ENCODE measurements around the gene UBTD2.

UBTD2 gene

GRCh38 chr5:172280317-172280716 lies 3.2 kb downstream of the UBTD2 start:
- TF ChIP-seq CTCF (IDR thresholded peaks at IDR 0.05; ENCODE audit: extremely low read depth, missing control alignments) = no peak
- DNase-seq (ENCODE audit: low spot score) = no peak

DNA sequence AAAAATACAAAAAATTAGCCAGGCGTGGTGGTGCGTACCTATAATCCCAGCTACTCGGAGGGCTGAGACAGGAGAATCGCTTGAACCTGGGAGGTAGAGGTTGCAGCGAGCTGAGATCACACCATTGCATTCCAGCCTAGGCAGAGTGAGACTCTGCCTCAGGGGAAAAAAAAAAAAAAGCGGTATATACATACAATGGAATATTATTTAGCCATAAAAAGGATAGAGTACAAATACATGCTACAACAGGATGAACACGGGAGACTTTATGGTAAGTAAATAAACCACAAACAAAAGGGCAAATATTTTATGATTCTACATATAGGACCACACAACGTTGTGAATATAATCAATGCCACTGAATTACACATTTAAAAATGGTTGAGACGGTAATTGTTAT lies 5.2 kb downstream of the UBTD2 start:
- no peak for TF ChIP-seq CTCF (IDR thresholded peaks at IDR 0.05; ENCODE audit: extremely low read depth, missing control alignments)

DNA sequence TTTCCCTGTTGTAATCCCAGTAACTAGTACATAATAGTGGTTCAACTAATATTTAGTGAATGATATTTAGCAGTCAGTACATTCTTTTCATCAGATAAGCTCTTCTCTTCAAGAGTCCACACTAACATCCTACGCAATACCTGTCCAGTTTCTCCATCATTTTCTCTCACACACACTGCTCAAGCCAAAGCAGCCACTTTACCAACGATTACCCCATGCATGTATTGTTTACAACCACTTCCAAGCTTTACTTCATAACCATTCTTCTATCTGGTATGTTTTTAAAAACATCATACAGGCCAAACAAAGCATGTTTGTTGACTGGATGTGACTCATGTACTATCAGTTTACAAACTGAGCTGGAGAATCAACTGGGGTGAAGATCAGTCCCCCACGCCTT lies 7.3 kb downstream of the UBTD2 start:
- no peak for DNase-seq (ENCODE audit: low spot score)
- TF ChIP-seq CTCF (IDR thresholded peaks at IDR 0.05; ENCODE audit: extremely low read depth, missing control alignments) = no peak

More for the DNA sequence above, 5.2 kb downstream of the UBTD2 start:
- DNase-seq (ENCODE audit: low spot score) = no peak

DNA sequence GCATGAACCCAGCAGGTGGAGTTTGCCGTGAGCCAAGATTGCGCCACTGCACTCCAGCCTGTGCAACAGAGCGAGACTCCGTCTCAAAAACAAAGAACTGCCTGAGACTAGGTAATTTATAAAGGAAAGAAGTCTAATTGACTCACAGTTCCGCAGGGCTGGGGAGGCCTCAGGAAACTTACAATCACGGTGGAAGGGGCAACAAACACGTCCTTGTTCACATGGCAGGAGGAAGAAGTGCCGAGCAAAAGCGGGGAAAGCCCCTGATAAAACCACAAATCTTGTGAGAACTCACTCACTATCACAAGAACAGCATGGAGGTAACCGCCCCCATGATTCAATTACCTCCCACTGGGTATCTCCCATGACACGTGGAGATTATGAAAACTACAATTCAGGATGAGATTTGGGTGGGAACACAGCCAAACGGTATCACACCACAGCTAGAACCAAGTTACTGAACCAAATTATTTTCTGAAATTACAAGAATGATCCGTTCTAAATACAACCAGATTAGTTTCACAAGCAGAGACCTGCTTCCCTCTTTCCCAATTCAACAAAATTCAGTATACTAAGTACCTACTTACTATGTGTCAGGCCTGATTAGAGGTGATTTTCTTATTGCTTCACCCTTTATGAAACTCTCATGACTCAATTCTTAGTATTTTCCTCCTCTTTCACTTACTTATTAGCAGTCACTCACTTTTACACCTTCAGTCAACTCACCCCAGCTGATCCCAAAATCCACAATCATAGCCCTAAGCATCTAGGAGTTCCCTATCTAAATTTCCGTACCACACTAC lies 8.4 kb downstream of the UBTD2 start:
- TF ChIP-seq CTCF (IDR thresholded peaks at IDR 0.05; ENCODE audit: extremely low read depth, missing control alignments) = no peak
- no peak for DNase-seq (ENCODE audit: low spot score)

DNA sequence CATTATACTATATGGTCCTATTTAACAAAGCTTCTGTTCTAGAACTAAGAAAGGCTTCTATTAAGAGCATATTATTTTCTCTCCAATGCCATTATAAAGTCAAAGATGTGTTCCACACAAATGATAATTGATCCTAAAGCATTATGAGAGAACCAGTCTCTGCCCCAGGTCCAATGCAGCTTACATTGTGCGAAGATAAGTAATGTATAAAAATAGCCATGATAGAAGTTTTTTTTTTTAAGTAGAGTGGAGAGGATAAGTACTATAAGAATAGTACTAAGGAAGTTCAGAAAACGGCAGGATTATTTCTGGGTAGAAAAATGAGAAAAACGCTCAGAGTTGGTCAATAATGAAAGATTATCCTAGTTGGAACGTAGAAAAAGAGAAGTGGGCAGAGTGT lies 15.6 kb downstream of the UBTD2 start:
- no peak for DNase-seq (ENCODE audit: low spot score)
- no peak for TF ChIP-seq CTCF (IDR thresholded peaks at IDR 0.05; ENCODE audit: extremely low read depth, missing control alignments)

GRCh38 chr5:172266676-172267092 lies 16.9 kb downstream of the UBTD2 start:
- no peak for TF ChIP-seq CTCF (IDR thresholded peaks at IDR 0.05; ENCODE audit: extremely low read depth, missing control alignments)
- no peak for DNase-seq (ENCODE audit: low spot score)

DNA sequence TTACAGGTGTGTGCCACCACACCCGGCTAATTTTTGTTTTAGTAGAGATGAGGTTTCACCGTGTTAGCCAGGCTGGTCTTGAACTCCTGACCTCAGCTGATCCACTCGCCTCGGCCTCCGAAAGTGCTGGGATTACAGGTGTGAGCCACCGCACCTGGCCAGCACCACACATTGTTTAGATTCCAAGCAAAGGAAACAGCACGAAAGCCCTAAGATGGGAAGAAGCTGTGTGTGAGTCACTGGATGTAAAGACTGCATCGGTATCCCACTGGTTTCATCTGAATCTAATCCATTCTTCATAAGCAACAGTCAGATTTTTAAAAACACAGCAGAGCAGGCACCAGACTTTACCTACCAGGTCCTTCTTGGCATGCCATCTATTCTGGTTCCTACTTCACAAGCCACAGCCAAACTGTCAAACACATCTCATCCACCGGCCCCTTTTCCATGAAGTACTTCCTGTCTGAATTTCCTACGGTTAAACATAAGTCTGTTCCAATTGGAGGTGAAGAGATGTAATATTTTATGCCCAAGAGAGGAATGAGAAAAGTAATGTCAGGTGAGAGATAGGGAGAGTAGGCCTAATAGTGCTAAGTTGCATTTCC lies 17.4 kb downstream of the UBTD2 start:
- no peak for TF ChIP-seq CTCF (IDR thresholded peaks at IDR 0.05; ENCODE audit: extremely low read depth, missing control alignments)
- no peak for DNase-seq (ENCODE audit: low spot score)
